Panc1 (cell line): ENCODE data around the gene PDZD4.

ENCODE experiments used
- CTCF ChIP-seq: fragments of 450-650 bp; IDR thresholded peaks from 2 replicates; pipeline ENCODE4 v1.5.1; 2017; ENCODE audit warnings: mild to moderate bottlenecking
- POLR2AphosphoS5 ChIP-seq: IDR thresholded peaks from 2 replicates; pipeline ENCODE4 v1.6.1; 2012; ENCODE audit warnings: mild to moderate bottlenecking, low read depth, low read length, moderate library complexity
- REST ChIP-seq, 2 experiments: IDR thresholded peaks; 2 replicates each; pipeline ENCODE4 v1.6.1; 2011 to 2012; ENCODE audit warnings: low read depth in 2 of 2, control low read depth in 1 of 2, low read length in 1 of 2, mild to moderate bottlenecking in 1 of 2, moderate library complexity in 1 of 2; ENCODE audit not compliant: insufficient read depth in 1 of 2

GRCh38 chrX:153861151-153861550, 30.8 kb upstream of the PDZD4 start:
- TF ChIP-seq CTCF (no peak), REST (IDR thresholded peaks at IDR 0.05; ENCODE audit: insufficient read depth in 1 of 2, low read depth in 2 of 2, low read length in 1 of 2) (no peak), POLR2AphosphoS5 (peak; percentile 33)
